Psoas muscle (tissue), 8 donors: ENCODE data around the gene DPM3. TPM values are rescaled to one million over a fixed set of nuclear protein-coding genes. Genes with fewer than 3 reads are reported as not detected.
A peak's percentile ranks its signal among the peaks of the same experiment; 100 is the strongest.
"Not testable (repeated sequence)": the region's sequence is repeated elsewhere in the genome, so short reads cannot be mapped to it uniquely, and the experiment has no call there.

Experiments used
- ATAC-seq, 4 donors: fragments of 200-7000 bp; cut with Tn5 transposase; one replicate each; pipeline ENCODE4 v1.9.1; 2020; ENCODE audit warnings: moderate library complexity in 3 of 4, mild to moderate bottlenecking in 2 of 4
- DNase-seq, 2 donors: peaks; one replicate each; pipeline ENCODE4 v3.0.0-alpha.2; 2020
- H3K27ac ChIP-seq: fragments of 200-600 bp; one replicate; pipeline ENCODE4 v1.8.0; 2022
- H3K27me3 ChIP-seq, 3 donors: fragments of 200-600 bp in 1 of 3; one replicate each; pipeline versions ENCODE4 v1.6.1 to v1.8.0; 2013 to 2022; ENCODE audit warnings: low read length in 2 of 3, mild to moderate bottlenecking in 2 of 3, moderate library complexity in 1 of 3; ENCODE audit not compliant: insufficient read depth in 3 of 3
- H3K36me3 ChIP-seq, 2 donors: fragments of 200-600 bp in 1 of 2; one replicate each; pipeline versions ENCODE4 v1.6.1 to v1.8.0; 2013 to 2022; ENCODE audit warnings: low read depth in 1 of 2, mild to moderate bottlenecking in 1 of 2, moderate library complexity in 1 of 2; ENCODE audit not compliant: insufficient read depth in 1 of 2
- H3K4me1 ChIP-seq: fragments of 200-600 bp; one replicate; pipeline ENCODE4 v1.8.0; 2022
- H3K4me3 ChIP-seq: fragments of 200-600 bp; one replicate; pipeline ENCODE4 v1.8.0; 2022; ENCODE audit warnings: mild to moderate bottlenecking
- H3K9me3 ChIP-seq: fragments of 200-600 bp; one replicate; pipeline ENCODE4 v1.8.0; 2022
- WGBS, 3 donors: extraction: QIAGEN DNeasy Blood & Tissue Kit; methylation state at CpG; one replicate each; pipeline versions ENCODE4 v1.1.6 to v1.1.7; 2013; 5-methylcytosine and 5-hydroxymethylcytosine counted together
- intact Hi-C, 2 donors: fragments of 100-400 bp; cut with DNase I; formaldehyde crosslinking; loops; one replicate each; pipeline versions ENCODE4 v1.11.0 to v1.14.2; 2022
- polyA plus RNA-seq, 3 donors: library from polyadenylated mRNA; stranded (reverse); fragments of 200-250 nt; gene quantifications; one replicate each; pipeline ENCODE4 v1.2.3, GENCODE V29; 2013
- total RNA-seq, 4 donors: library from RNA; stranded (reverse); fragmentation: NEBNext Ultra II Directional in 2 of 4; extraction: Animal tissue kit (Norgen Biotek cat#: 25700) in 2 of 4; gene quantifications; one replicate each; pipeline versions ENCODE4 v1.2.1 to v1.2.4, GENCODE V29; 2021 to 2023
- TF ChIP-seq, protein P1 (sequence below): fragments of 200-600 bp; IDR thresholded peaks from one replicate; pipeline ENCODE4 v1.8.0; 2022; ENCODE audit warnings: antibody characterized with exemption
- donor health status: healthy with polysubstance abuse.
- donor health status: DM: no; HTN: no; CAD: no; lungs with moderate emphysema.
- donor health status: Bipolar disorder and iron deficiency.
- donor health status: healthy.
- donor health status: DM: yes; HTN: yes; CAD: no.
- donor health status: DM: no; HTN: no; CAD: no.
- donor health status: DM: no; HTN: no; CAD: no.
- donor health status: DM: yes; HTN: yes; CAD: no.

The DPM3 gene
- total and polyA plus RNA-seq, 7 donors, result 47.0 to 123 (median 54.5) TPM

- H3K4me3 ChIP-seq, result peak overlapping the region; percentile 12
Observed at GRCh38 chr1:155166471-155167165, 26.3 kb upstream of the DPM3 start.

GRCh38 chr1:155166051-155166470 lies 25.7 kb upstream of the DPM3 start:
- peaks cover 10% of the 10 kb centered on the region for H3K4me1 ChIP-seq
- ATAC-seq (no peak), DNase-seq (no peak)
- H3K27me3 ChIP-seq, result peaks cover 0 to 7% (median 0%) of the 10 kb centered on the region in 3 donors
- intact Hi-C loops, result loop anchor here in 1 of 2 donors (5.0 kb wide), 1 partner anchor 39 kb away; the partner anchor contains the start of gene EFNA1
- no peaks in the 10 kb centered on the region for H3K9me3 ChIP-seq
- peak overlapping the region; percentile 12 for H3K4me3 ChIP-seq
- TF ChIP-seq, protein P1, sequence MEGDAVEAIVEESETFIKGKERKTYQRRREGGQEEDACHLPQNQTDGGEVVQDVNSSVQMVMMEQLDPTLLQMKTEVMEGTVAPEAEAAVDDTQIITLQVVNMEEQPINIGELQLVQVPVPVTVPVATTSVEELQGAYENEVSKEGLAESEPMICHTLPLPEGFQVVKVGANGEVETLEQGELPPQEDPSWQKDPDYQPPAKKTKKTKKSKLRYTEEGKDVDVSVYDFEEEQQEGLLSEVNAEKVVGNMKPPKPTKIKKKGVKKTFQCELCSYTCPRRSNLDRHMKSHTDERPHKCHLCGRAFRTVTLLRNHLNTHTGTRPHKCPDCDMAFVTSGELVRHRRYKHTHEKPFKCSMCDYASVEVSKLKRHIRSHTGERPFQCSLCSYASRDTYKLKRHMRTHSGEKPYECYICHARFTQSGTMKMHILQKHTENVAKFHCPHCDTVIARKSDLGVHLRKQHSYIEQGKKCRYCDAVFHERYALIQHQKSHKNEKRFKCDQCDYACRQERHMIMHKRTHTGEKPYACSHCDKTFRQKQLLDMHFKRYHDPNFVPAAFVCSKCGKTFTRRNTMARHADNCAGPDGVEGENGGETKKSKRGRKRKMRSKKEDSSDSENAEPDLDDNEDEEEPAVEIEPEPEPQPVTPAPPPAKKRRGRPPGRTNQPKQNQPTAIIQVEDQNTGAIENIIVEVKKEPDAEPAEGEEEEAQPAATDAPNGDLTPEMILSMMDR, result no peak
- 25 to 46% (median 33%) methylated on average over 8 of the region's 8 CpGs for WGBS, 3 donors
- H3K36me3 ChIP-seq, result peaks cover 0 to 23% of the 10 kb centered on the region in 2 donors
- peak overlapping the region; percentile 55 for H3K27ac ChIP-seq

More at GRCh38 chr1:155166471-155167165, 26.3 kb upstream of the DPM3 start:
- peak; percentile 28 to 54 (median 38) for ATAC-seq
- TF ChIP-seq, protein P1, result no peak
- Histone ChIP-seq H3K4me1 (peaks cover 10% of the 10 kb centered on the region), H3K9me3 (no peaks in the 10 kb centered on the region), H3K27ac (peak overlapping the region; percentile 55), H3K27me3 (peaks cover 0 to 7% (median 0%) of the 10 kb centered on the region in 3 donors), H3K36me3 (peaks cover 0 to 27% of the 10 kb centered on the region in 2 donors)
- intact Hi-C loops, result loop anchor here in 1 of 2 donors (5.0 kb wide), 1 partner anchor 39 kb away; the partner anchor contains the start of gene EFNA1
- 16 to 19% (median 18%) methylated on average over 22 to 27 of the region's 27 CpGs for WGBS, 3 donors
- peak; percentile 59 to 83 for DNase-seq

DNA sequence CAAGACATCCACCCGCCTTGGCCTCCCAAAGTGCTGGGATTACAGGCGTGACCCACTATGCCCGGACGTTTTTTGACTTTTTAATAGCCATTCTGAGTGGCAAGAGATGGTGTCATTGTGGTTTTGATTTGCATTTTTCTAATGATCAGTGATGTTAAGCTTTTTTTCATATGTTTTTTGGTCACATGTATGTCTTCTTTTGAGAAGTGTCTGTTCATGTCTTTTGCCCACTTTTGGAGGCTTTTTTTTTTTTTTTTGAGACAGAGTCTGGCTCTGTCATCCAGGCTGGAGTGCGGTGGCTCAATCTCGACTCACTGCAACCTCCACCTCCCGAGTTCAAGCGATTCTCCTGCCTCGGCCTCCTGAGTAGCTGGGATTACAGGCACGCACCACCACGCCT lies 24.3 kb upstream of the DPM3 start:
- 92 to 97% (median 95%) methylated on average over 10 to 11 of the region's 11 CpGs for WGBS, 3 donors
- not testable (repeated sequence) for DNase-seq, H3K4me3 ChIP-seq, H3K9me3 ChIP-seq, H3K36me3 ChIP-seq, H3K4me1 ChIP-seq, H3K27me3 ChIP-seq, H3K27ac ChIP-seq, ATAC-seq
- intact Hi-C loops, result loop anchor here in 1 of 2 donors (5.0 kb wide), 1 partner anchor 37 kb away; the partner anchor contains the start of gene EFNA1

DNA sequence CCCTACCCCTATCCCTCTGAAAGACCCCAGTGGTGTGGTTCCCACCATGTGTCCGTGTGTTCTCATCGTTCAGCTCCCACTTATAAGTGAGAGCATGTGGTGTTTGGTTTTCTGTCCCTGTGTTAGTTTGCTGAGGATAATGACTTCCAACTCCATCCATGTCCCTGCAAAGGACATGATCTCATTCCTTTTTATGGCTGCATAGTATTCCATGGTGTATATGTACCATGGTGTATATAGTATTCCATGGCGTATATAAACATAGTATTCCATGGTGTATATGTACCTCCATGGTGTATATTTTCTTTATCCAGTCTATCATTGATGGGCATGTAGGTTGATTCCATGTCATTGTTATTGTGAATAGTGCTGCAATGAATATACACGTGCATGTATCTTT lies 23.5 kb upstream of the DPM3 start:
- H3K4me3 ChIP-seq, H3K27ac ChIP-seq, DNase-seq, H3K9me3 ChIP-seq, ATAC-seq, H3K36me3 ChIP-seq, H3K4me1 ChIP-seq, H3K27me3 ChIP-seq, intact Hi-C loops: not testable (repeated sequence)
- WGBS, 3 donors, result 96 to 98% (median 97%) methylated on average over 4 of the region's 4 CpGs

DNA sequence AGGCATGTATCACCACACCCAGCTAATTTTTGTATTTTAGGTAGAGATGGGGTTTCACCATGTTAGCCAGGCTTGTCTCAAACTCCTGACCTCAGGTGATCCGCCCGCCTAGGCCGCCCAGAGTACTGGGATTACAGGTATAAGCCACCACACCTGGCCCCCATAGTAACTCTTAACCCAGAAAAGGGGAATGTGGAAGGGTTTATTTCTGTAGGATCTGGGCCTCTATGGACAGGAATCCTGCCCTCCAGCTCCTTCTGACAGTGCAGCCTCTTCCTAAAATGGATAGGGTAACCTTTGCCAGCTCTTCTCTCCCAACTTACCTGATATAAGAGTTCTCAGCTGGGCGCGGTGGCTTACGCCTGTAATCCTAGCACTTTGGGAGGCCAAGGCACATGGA lies 22.3 kb upstream of the DPM3 start:
- H3K36me3 ChIP-seq, H3K27me3 ChIP-seq, intact Hi-C loops, H3K4me3 ChIP-seq, DNase-seq, H3K4me1 ChIP-seq, H3K27ac ChIP-seq, ATAC-seq, H3K9me3 ChIP-seq: not testable (repeated sequence)
- WGBS, 3 donors, result 95 to 99% (median 97%) methylated on average over 6 of the region's 6 CpGs

GRCh38 chr1:155160128-155160527 lies 19.8 kb upstream of the DPM3 start:
- Histone ChIP-seq H3K36me3 (no peaks in the 10 kb centered on the region), H3K4me3 (no peak overlapping the region), H3K9me3 (no peaks in the 10 kb centered on the region), H3K27ac (no peak overlapping the region), H3K4me1 (no peaks in the 10 kb centered on the region), H3K27me3 (peaks cover 0 to 8% (median 0%) of the 10 kb centered on the region in 3 donors)
- DNase-seq, result no peak
- intact Hi-C loops, result no loop called here
- TF ChIP-seq, protein P1, result no peak
- ATAC-seq, result no peak
- 75 to 79% (median 78%) methylated on average over 8 of the region's 8 CpGs for WGBS, 3 donors
